ENCODE results near the gene HSPG2.

- TF ChIP-seq, protein P1, sequence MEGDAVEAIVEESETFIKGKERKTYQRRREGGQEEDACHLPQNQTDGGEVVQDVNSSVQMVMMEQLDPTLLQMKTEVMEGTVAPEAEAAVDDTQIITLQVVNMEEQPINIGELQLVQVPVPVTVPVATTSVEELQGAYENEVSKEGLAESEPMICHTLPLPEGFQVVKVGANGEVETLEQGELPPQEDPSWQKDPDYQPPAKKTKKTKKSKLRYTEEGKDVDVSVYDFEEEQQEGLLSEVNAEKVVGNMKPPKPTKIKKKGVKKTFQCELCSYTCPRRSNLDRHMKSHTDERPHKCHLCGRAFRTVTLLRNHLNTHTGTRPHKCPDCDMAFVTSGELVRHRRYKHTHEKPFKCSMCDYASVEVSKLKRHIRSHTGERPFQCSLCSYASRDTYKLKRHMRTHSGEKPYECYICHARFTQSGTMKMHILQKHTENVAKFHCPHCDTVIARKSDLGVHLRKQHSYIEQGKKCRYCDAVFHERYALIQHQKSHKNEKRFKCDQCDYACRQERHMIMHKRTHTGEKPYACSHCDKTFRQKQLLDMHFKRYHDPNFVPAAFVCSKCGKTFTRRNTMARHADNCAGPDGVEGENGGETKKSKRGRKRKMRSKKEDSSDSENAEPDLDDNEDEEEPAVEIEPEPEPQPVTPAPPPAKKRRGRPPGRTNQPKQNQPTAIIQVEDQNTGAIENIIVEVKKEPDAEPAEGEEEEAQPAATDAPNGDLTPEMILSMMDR (IDR thresholded peaks at IDR 0.05): no peak
- TF ChIP-seq ZFX (IDR thresholded peaks at IDR 0.05; ENCODE audit: borderline replicate concordance): no peak
Observed at GRCh38 chr1:21916447-21917238, 20.5 kb downstream of the HSPG2 start.

All from 22Rv1 (cell line).